ENCODE measurements around the gene WDR1.
A peak's percentile ranks its signal among the peaks of the same experiment; 100 is the strongest.

The WDR1 gene, protein sequence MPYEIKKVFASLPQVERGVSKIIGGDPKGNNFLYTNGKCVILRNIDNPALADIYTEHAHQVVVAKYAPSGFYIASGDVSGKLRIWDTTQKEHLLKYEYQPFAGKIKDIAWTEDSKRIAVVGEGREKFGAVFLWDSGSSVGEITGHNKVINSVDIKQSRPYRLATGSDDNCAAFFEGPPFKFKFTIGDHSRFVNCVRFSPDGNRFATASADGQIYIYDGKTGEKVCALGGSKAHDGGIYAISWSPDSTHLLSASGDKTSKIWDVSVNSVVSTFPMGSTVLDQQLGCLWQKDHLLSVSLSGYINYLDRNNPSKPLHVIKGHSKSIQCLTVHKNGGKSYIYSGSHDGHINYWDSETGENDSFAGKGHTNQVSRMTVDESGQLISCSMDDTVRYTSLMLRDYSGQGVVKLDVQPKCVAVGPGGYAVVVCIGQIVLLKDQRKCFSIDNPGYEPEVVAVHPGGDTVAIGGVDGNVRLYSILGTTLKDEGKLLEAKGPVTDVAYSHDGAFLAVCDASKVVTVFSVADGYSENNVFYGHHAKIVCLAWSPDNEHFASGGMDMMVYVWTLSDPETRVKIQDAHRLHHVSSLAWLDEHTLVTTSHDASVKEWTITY

DNA sequence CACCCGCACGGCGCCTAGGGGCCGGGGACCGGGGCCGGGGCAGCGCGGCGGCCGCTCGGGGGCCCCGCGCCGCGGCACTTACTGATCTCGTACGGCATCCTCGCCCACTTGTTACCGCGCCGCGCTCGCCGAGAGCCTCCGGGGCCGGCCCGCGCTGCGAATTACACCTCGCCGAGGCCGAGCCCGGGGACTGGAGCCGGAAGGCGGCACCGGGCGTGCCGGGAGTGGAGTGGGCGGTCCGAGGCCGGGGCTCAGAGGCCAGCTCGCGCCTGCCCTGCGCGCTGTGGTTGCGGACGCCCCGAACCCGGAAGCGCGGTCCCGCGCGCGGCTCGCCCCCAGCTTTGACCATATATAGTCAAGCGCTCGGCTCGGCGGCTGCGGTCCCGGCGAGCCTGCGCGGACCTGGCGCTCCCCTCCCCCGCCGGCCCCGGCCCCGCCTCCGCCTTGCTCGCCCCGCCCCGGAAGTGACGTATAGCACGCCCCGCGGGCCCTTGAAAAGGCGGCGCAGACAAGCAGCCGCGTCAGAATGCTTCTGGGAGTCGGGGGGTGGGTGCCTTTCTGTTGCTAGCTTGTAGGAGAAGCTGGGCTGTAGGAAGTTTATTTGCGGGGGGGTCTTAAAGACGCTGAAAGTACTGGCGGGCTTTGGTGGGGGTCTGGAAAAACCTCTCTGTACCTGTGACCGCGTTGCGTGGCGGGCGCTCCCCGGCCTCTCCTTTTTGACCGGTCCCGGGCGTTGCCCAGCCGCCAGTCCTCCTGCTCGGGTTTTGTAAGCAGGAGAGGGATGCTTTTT is at the start of gene WDR1:
WDR1 (minus strand) TSS at position 231 of the 790 bp plus-strand sequence; CDS start at position 98, 133 bp downstream.
- DNase-seq (peak; percentile 89), ATAC-seq (peak; percentile 87)
- Mint-ChIP-seq H3K36me3 (ENCODE audit: low read depth) (peaks cover 41% of the 10 kb centered on the region), H3K4me3 (peak within 1 kb of the TSS; percentile 95), H3K4me1 (peaks cover 74% of the 10 kb centered on the region), H3K27me3 (no peaks in the 10 kb centered on the region), H3K27ac (peak within 1 kb of the TSS; percentile 97), H3K9me3 (no peaks in the 10 kb centered on the region)

DNA sequence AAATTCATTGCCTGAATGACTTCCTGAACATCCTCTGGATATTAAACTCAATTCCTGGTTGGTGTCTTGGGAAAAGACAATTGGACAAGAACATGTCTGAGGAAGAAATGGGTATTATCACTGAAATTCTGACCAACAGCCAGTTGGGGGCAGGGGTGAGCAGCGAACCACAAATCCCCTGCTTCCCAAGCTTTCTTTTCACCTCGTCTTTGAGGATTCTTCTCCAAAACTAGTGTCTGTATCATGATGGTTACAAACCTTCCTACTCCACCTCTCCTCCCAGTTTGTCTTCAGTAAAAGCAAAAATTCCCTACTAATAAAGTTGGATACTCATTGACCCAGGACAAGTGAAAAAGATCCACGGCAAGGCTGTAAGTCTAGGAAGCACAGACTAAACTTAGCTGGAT is 48.3 kb upstream of the WDR1 start:
- H3K4me3 Mint-ChIP-seq = no peak overlapping the region
- no peaks in the 10 kb centered on the region for H3K9me3 Mint-ChIP-seq
- H3K27me3 Mint-ChIP-seq = peaks cover 1% of the 10 kb centered on the region
- H3K36me3 Mint-ChIP-seq (ENCODE audit: low read depth) = no peaks in the 10 kb centered on the region
- peaks cover 16% of the 10 kb centered on the region for H3K4me1 Mint-ChIP-seq
- DNase-seq (peak; percentile 22), ATAC-seq (no peak)
- H3K27ac Mint-ChIP-seq = no peak overlapping the region

DNA sequence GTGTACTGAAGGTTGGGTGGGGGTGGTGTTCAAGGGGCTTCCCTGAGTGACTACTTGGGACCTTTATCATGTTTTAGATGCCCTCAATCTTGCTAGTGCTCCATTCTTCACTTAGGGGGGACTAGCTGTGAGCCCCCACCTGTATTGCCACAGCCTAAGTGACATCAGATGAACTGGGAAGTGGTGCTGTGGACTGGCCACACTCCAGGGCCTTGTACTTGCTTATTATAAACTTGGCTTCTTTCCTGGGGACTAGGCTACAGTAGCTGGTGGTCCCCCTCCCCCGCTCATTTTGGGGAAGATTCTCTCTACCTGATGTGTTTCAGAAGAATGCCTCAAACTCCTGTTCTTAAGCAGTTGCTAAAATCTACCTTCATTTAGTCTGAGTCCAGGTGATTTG is 46.7 kb upstream of the WDR1 start:
- Mint-ChIP-seq H3K4me1 (peaks cover 17% of the 10 kb centered on the region), H3K4me3 (no peak overlapping the region), H3K36me3 (ENCODE audit: low read depth) (no peaks in the 10 kb centered on the region), H3K27me3 (no peaks in the 10 kb centered on the region), H3K27ac (no peak overlapping the region), H3K9me3 (no peaks in the 10 kb centered on the region)
- no peak for ATAC-seq
- no peak for DNase-seq

DNA sequence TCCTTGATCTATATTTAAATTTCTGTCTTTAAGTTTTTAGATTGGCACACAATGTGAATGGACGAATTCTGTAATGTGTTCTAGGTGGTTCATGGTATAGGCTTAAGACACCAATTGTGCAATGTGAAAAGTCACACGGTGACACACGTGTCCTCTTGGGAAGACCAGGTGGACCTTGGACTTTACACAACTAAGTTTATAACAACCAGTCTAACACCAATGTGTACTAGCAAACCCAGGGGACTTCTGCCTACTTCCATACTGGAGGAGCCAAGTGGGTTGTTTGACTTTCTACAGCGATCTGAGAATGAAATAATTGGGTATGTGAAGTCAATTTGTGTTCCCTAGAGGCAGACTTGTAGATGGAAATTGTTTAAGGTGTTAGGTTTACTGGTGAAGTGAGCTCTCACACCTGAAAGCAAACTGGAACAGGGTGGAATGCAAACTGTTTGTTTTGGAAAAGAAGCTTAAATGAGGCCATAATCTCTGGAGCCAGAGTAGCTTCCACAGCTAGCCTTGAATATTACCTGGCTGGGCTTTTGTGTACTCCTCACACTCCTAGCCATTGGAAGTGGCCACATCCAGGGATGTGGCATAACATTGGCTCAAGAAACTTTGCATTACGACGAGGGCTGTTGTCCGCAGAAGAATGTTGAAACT is 45.9 kb upstream of the WDR1 start:
- Mint-ChIP-seq H3K27ac (no peak overlapping the region), H3K27me3 (no peaks in the 10 kb centered on the region), H3K4me3 (no peak overlapping the region)

DNA sequence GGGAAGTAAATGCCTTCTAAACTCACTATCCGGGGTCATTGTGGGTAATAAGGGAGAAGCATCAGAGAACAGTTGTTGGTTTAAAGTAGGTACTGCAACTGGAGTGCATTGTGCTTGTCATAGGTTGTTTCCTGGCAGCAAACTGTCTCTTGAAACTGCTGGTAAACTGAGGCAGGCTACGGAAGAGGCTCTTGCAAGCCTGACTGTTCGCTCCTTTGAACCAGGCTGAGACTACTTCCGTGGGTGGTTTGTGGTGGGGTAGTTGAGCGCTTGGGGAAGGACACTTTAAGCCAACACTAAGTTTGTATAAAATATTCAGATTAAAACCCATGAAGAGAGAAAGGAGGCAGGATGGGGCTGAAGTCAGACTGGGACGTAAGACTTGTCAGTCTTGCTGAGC is 45.2 kb upstream of the WDR1 start:
- Mint-ChIP-seq H3K27me3 (no peaks in the 10 kb centered on the region), H3K9me3 (no peaks in the 10 kb centered on the region), H3K4me1 (peaks cover 24% of the 10 kb centered on the region), H3K4me3 (no peak overlapping the region), H3K27ac (no peak overlapping the region), H3K36me3 (ENCODE audit: low read depth) (no peaks in the 10 kb centered on the region)
- peak; percentile 12 for DNase-seq
- peak; percentile 56 for ATAC-seq

More for the DNA sequence above, 45.9 kb upstream of the WDR1 start:
- no peak for DNase-seq
- peaks cover 23% of the 10 kb centered on the region for H3K4me1 Mint-ChIP-seq
- no peaks in the 10 kb centered on the region for H3K9me3 Mint-ChIP-seq
- ATAC-seq = no peak
- no peaks in the 10 kb centered on the region for H3K36me3 Mint-ChIP-seq (ENCODE audit: low read depth)

DNA sequence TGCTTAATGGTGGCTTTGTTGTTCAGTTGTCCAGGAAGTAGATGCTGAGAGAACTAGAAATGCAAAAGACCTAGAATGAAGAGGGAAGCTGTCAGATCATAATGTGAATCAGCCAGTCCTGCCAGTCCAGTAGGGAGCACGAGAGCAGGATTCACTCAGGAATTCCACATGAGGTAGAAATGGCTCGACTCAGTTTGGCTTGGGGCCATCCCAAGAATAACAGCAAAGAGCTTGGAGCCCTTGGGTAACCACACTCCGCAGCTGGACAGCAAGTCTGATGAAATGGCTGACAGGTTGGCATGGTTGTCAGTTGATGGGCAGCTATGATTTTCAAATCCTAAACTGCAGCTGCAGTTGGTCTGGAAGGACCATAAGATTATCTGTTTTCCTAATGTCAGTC is 44.5 kb upstream of the WDR1 start:
- DNase-seq (no peak), ATAC-seq (no peak)
- H3K27me3 Mint-ChIP-seq = no peaks in the 10 kb centered on the region
- H3K4me3 Mint-ChIP-seq = no peak overlapping the region
- no peaks in the 10 kb centered on the region for H3K9me3 Mint-ChIP-seq
- H3K4me1 Mint-ChIP-seq = peaks cover 24% of the 10 kb centered on the region
- H3K27ac Mint-ChIP-seq = no peak overlapping the region
- H3K36me3 Mint-ChIP-seq (ENCODE audit: low read depth) = no peaks in the 10 kb centered on the region

DNA sequence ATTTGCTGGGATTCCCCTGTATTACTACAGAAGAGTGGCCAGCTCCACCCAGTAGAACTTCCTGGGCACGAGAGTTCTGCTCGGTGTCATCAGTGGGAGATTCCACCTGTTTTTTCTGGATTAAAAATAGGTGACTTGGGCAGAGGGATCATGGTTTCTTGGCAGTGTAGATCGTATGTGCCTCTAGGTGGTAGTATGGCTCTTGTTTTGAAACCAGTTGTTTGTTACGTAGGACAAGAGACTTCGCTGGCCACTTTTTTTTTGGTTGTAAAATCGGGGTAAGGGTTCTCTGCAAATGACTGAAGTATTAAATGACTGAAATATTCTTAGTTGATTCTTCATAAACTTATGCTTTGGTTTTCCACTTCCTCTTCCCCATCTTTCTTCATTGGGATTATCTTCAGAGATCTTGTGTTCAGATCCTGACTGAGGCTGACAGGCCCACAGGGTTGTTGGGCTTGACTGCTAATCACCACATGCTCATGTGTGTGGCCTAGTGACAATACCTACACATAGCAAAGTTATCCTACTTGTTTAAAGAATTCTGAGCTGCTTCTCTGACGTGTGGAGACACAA is 43.8 kb upstream of the WDR1 start:
- DNase-seq = no peak
- Mint-ChIP-seq H3K27me3 (peaks cover 2% of the 10 kb centered on the region), H3K9me3 (no peaks in the 10 kb centered on the region), H3K4me3 (no peak overlapping the region), H3K4me1 (peaks cover 24% of the 10 kb centered on the region), H3K36me3 (ENCODE audit: low read depth) (no peaks in the 10 kb centered on the region), H3K27ac (no peak overlapping the region)
- ATAC-seq = no peak

DNA sequence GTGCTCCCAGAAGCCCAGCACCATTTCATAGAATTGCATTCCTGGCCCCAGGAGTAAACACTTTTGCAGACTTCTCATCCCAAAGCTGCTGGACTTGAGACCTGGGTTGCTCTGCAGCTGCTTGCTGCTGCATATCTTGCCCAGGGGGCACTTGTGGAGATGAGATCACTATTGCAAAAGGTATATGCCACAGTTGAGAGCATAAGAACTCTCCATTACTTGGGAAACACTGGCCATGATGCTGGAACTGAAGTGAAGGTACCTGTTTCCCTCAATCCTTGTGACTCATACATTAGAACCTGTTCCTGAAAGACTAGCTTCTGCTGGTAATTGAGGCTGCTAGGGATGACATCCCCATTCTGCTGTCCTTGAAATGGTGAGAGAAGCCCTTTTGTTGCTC is 43.1 kb upstream of the WDR1 start:
- Mint-ChIP-seq H3K4me1 (peaks cover 24% of the 10 kb centered on the region), H3K36me3 (ENCODE audit: low read depth) (no peaks in the 10 kb centered on the region), H3K27me3 (peaks cover 2% of the 10 kb centered on the region), H3K27ac (no peak overlapping the region), H3K4me3 (no peak overlapping the region), H3K9me3 (no peaks in the 10 kb centered on the region)
- DNase-seq = no peak
- ATAC-seq = no peak

DNA sequence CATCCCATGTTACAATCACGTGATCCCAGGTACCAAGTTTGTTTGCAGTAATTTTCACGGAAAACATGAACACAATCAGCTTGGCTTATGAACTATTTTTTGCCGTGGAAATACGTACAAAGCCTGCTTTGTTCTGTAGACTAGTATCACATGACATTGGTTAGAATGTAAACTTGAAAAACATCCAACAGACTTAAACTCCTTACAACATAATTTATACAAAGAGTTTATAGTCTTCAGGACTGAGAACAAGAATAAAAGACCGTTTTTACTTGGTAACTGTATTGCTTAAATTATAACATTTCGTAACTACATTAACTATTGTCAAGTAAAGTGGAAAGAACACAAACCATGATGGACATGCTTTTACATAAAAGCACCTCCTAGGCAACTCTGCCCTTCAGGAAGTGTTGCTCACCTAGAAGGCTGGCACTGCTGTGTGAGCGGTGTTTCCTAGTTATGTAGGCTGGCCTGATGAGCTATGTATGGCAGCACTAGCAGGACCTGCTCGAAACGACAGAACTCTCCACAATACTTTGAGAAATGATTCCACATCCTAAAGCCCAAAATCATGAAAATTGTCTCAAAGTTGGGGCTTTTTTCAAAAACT is 41.8 kb upstream of the WDR1 start:
- Mint-ChIP-seq H3K27me3 (peaks cover 2% of the 10 kb centered on the region), H3K4me1 (peaks cover 24% of the 10 kb centered on the region), H3K36me3 (ENCODE audit: low read depth) (no peaks in the 10 kb centered on the region), H3K9me3 (no peaks in the 10 kb centered on the region), H3K4me3 (no peak overlapping the region), H3K27ac (no peak overlapping the region)
- DNase-seq (no peak), ATAC-seq (no peak)

DNA sequence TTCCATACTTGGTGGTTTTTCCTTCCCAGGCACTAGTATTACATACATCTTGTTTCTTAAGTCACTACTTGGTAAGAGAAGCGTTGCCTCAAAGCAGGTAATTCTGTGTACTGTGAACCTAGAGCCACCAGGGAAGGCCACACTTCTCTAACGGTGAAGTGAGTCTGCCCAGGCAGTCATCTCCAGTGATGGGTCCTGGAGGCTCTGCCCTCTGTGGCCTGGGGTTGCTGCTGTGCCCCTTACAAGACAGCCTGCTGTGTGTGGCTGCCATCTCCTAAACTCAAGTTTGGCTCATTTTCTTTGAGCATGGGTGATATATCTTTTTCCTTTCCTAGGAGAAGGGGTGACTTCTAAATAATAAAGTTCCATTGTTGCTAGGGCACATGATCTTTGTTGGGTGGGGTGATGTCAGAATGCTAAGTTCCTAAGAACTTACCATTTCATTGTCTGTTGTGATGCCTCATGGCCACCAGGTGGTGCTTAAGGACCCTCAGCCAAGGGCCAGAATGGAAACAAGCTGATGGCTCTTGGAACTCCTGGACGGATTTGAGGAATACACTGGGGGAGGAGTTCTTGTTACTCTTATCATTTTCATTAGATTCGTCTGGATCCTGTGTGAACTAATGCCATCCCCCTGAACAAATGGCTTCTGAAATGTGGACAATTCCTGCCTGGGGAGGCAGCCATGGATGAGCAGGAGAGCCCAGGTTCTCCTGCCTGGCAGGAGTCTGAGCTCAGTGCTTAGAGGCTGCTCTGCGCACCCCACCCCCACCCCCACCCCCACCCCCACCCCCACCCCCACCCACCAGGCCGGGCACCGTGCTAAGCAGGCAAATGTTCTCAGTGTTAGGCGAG is 41.1 kb upstream of the WDR1 start:
- Mint-ChIP-seq H3K36me3 (ENCODE audit: low read depth) (no peaks in the 10 kb centered on the region), H3K27ac (no peak overlapping the region), H3K9me3 (no peaks in the 10 kb centered on the region), H3K4me1 (peaks cover 24% of the 10 kb centered on the region), H3K27me3 (peaks cover 2% of the 10 kb centered on the region), H3K4me3 (no peak overlapping the region)
- ATAC-seq = peak; percentile 48
- peak; percentile 41 for DNase-seq

DNA sequence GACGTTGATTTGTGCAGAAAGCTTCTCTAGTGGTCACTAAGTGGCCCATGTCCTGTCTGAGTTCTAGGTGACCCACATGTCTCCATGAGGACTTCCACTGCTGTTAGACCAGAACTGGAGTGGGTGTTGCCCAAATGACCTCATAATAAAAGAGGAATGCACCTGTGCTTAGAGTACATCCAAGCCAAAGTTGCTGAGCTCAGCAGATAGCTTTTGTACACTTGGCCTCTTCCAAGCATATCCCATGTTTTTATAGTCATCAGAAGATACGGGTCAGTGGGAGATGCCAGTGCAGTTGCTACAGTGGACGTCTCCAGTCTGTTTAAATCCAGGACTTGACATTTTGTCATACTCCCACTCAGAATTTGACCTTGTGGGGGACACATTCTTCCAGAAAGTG is 37.6 kb upstream of the WDR1 start:
- Mint-ChIP-seq H3K4me1 (peaks cover 11% of the 10 kb centered on the region), H3K27ac (no peak overlapping the region), H3K4me3 (no peak overlapping the region), H3K9me3 (no peaks in the 10 kb centered on the region), H3K36me3 (ENCODE audit: low read depth) (no peaks in the 10 kb centered on the region), H3K27me3 (peaks cover 2% of the 10 kb centered on the region)
- DNase-seq = no peak
- ATAC-seq = no peak

DNA sequence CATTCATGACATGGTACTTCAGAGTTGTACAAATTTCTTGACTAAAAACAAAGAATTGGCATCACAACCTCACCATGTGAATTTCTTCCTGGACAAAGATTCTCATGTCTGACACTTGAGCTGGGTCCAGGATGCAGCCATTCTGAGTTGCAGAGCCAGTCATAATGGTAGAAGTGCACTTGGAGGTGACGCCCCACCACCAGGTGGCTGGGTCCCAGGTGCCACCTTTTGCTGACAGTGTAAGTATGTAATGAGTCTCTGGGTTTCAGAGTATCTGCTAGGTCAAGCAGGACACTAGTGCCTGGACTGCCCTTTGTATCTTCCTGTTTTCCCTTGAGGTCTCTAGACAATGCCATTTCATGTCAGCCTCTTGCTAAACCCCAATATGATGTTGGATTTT is 36.6 kb upstream of the WDR1 start:
- ATAC-seq (no peak), DNase-seq (no peak)
- peaks cover 9% of the 10 kb centered on the region for H3K4me1 Mint-ChIP-seq
- no peak overlapping the region for H3K4me3 Mint-ChIP-seq
- no peaks in the 10 kb centered on the region for H3K9me3 Mint-ChIP-seq
- no peaks in the 10 kb centered on the region for H3K36me3 Mint-ChIP-seq (ENCODE audit: low read depth)
- peaks cover 2% of the 10 kb centered on the region for H3K27me3 Mint-ChIP-seq
- no peak overlapping the region for H3K27ac Mint-ChIP-seq

DNA sequence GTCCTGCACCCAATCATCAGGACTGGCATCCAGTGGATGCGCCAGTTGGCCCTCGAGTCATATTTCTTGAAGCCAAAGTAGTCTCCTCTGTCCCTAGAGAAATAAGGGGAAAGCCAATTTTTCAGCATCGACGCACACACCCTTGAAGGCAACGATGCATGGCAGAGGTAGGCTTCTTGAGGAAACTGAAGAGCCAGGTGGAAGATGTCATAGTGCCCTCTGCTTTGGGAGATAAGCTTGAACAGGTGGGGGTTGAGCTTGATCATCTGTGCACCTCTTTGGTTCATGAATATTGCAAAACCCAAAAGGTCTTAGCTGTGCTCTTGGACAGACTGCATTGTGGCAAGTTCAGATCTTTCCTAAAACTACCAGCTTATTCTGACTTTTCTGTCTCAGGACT is 34.6 kb upstream of the WDR1 start:
- H3K36me3 Mint-ChIP-seq (ENCODE audit: low read depth) = no peaks in the 10 kb centered on the region
- no peaks in the 10 kb centered on the region for H3K9me3 Mint-ChIP-seq
- no peak overlapping the region for H3K27ac Mint-ChIP-seq
- ATAC-seq (no peak), DNase-seq (no peak)
- H3K4me1 Mint-ChIP-seq = peaks cover 3% of the 10 kb centered on the region
- peaks cover 2% of the 10 kb centered on the region for H3K27me3 Mint-ChIP-seq
- no peak overlapping the region for H3K4me3 Mint-ChIP-seq

Data from activated naive CD8-positive, alpha-beta T cell treated with anti-CD3 and anti-CD28 coated beads, Interleukin-2, amount 50 U/mL, for 24 hours (primary cell).